HG02884 (cell line): ENCODE results near the gene EVX2.

Source experiments
- ATAC-seq: cut with Tn5 transposase; IDR thresholded peaks from one replicate; pipeline ENCODE4 v1.9.1; 2021; ENCODE audit warnings: mild to moderate bottlenecking, moderate library complexity; ENCODE audit not compliant: unreplicated experiment

The EVX2 gene

GRCh38 chr2:176083796-176084261, at the start of gene EVX2:
Gene EVX2, minus strand, starts transcription at chr2:176083962. Its CDS starts 186 bp downstream, at chr2:176083776.
- no peak for ATAC-seq

- ATAC-seq: no peak
Observed at GRCh38 chr2:176133389-176133788, 49.6 kb upstream of the EVX2 start.

- no peak for ATAC-seq
Observed at GRCh38 chr2:176132205-176133171, 48.7 kb upstream of the EVX2 start.

- ATAC-seq: no peak
Observed at GRCh38 chr2:176131848-176132158, 48.0 kb upstream of the EVX2 start.

GRCh38 chr2:176130957-176131847, 47.4 kb upstream of the EVX2 start:
- ATAC-seq: no peak

DNA sequence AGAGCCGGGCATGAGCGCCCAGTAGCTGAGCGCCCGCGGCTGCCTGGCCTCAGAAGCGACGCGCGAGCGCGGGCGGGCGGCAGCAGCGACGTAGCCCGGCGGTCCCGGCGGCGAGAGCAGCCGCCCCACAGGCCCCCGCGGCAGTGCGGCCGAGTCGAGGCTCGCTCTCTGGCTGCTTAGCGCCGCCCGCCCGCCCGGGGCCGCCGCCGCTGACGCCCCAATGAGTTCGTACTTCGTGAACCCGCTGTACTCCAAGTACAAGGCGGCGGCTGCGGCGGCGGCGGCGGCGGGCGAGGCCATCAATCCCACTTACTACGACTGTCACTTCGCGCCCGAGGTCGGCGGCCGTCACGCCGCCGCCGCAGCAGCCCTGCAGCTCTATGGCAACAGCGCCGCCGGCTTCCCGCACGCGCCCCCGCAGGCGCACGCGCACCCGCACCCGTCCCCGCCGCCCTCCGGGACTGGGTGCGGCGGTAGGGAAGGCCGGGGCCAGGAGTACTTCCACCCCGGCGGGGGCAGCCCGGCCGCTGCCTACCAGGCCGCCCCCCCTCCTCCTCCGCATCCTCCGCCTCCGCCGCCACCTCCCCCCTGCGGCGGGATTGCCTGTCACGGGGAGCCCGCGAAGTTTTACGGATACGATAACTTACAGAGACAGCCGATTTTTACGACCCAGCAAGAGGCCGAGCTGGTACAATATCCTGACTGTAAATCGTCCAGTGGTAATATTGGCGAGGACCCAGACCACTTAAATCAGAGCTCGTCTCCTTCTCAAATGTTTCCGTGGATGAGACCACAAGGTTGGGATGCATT, 46.6 kb upstream of the EVX2 start:
- no peak for ATAC-seq

DNA sequence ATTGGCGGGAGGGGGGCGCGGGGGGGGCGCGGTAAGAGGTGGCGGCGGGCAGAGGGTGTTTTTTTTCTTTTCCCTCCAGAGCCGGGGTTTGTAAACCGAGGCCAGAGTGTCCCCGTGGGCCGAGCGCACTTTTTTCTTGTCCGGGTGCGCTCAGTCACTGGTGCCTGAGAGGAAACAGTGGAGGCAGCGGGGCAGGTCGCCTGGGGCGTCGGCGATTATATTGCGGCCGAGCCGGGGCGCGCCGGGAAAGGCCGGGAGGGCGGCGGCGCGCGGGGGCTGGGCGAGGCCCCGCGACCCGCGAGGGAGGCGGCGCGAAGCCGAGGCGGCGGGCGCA, 46.0 kb upstream of the EVX2 start:
- no peak for ATAC-seq

DNA sequence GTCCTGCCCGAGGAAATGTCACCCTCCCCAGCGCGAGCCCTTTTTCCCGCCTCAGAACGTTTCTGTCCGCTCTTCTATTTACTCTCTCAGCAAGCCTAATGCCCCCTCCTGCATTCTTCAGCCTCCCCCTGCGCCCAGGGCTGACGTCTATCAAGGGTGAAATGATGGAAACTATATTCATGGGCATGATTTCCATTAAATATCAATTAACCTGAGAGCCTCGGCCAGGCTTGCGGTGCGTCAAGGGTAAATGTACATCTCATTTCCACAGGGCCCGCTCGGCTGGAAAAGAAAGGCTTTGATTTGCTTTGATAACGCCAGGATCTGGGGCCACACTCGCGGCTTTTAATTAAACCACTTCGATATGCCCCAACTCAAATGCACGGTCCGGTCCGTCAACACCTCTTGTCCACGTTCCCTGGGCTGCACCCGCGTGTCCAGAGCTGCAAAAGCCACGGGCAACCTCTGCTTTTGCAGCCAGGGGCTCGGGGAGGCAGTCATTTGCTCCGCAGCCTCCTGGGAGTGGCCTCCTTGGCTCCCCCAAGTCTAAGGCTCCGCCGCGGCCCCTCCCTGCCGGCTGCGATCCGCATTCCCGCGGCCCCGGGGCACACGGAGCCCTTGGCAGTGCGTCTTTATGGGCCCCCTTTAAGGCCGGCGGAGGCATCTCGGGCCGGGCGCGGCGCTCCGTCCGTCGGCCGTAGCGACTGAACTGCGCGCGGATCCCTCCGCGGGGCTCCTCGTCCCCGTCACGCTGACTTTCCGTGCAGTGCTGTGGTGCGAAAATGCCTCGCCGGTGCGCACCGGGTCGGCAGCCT, 45.4 kb upstream of the EVX2 start, which contains the start of gene HOXD8:
Gene HOXD8, plus strand, starts transcription at position 724 of the 815 bp plus-strand sequence. CDS start 662 bp downstream, outside the sequence.
- no peak for ATAC-seq

- no peak for ATAC-seq
Observed at GRCh38 chr2:176128172-176128981, 44.6 kb upstream of the EVX2 start.

- ATAC-seq: no peak
Observed at GRCh38 chr2:176127774-176128072, 44.0 kb upstream of the EVX2 start.

DNA sequence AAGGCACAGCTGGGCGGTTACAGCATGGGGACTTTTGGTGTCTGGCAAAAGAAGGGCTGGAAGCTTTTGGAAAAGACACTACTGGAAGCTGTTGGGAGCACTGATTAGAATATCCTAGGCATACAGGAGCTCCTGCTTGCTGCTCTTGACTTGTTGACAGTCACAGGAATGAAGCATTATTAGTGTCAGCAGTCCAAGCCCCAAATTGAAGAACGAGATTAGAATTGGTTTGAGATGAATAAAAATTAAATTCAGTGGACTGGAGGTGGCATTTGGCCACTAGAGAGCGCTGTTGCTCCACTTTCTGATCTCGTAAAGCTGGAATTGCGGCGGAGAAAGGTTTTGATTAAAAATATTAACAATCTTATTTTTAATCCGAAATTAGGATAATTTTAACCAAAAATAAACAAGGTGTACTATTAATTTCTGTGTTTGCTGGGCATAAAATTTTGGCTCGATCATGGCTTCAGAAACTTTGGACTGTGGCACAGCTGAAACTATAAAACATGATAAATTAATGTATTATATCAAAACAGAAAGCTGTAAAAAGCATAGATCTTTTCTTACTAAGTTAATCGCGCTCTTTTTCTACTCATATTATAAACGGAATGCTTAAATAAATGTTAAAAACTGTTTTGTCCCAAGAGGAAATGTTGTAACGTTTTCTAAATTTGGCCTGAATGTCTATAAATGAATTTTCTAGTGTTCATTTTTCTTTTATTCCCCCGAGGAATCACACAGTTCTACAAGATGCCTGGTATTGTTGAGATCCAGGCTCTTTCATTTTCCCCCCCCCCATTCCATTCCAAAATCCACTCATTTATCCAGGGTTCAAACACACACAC, 43.4 kb upstream of the EVX2 start:
- ATAC-seq: no peak

DNA sequence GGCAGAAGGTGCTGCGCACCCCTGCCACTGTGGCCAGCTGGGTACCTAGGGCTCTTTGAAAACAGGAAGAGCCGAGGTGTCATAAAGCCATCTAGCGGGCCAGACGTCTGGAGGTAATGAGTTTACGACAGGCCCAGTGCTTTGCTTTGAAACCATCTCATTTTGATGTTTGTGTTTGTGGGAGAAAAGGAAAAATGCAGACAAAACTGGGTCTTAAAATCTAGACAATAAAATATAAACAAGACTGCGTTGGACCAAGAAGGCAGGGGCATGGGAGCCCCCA, 42.0 kb upstream of the EVX2 start:
- no peak for ATAC-seq

DNA sequence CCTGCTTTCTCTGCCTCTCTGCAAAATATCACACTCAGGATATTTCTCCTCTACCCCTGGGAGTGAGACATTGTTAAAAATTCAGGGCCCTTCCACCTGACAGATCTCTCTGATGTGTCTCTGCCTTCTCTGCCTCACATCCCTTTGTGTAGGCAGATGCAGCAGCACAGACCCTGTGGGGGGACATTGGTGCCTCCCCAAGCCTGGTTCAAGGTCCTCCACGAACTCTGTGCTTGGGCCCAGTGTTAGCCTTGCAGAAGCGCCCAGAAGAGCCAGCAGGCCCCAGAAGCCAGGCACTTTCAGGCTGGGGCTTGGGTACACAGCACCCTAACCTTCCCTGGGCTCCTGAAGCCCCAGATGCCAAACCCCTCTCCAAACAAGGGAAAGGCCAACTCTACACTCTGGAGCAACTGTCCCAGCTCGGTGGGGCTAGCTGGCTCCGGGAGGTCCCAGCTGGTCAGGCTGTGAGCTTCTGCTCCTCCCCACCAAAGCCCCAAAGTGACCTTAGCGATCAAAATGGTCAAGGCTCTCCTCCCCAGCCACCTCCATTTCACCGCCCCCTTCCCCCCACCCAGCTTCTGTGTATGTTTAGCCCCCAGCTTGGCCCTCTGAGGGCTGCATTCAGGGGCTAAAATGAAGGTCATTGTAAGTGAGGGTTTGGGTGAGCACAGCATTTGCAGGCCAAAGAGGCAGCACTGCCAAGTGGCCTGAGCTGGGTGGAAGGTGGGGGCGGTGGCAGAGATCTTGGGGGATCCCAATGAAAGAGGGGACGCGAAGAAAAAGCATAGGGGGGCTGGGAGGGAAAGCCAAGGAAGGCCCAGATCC, 41.4 kb upstream of the EVX2 start:
- ATAC-seq: no peak

DNA sequence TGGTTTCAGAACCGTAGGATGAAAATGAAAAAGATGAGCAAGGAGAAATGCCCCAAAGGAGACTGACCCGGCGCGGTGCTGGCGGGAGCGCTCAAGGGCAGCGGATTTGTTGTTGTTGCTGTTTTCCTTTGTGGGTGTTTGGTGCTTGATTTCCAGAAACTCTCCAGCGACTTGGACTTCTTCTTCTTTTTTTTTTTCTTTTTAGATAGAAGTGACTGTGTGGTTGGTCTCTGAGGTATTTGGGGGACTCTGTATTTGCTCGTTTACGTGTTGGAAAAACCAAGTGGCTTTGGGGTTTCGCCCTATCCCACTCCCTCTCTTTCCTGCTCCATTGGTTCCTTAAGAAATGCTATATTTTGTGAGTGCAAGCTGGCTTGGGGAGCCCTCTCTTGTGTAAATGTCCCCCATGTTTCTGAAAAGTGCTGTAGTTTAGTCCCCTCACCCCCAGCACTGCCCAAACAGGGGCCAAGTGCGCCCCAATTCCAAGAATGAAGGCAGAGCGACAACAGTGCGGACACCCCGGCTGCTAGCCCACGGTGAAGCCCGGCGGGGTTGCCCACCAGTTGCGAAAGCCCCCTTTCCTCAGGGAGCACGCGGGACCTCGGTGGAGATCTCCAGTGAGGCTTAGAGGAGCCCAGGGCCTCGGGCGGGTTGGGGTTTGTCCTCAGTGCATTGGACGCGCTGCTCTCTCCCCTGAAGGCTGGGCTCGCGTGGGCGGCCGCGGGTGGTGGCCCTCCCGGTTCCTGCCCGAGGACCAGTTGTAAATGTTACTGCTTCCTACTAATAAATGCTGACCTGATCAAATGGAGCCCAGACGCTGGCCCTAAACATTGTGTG, 40.6 kb upstream of the EVX2 start:
- no peak for ATAC-seq

DNA sequence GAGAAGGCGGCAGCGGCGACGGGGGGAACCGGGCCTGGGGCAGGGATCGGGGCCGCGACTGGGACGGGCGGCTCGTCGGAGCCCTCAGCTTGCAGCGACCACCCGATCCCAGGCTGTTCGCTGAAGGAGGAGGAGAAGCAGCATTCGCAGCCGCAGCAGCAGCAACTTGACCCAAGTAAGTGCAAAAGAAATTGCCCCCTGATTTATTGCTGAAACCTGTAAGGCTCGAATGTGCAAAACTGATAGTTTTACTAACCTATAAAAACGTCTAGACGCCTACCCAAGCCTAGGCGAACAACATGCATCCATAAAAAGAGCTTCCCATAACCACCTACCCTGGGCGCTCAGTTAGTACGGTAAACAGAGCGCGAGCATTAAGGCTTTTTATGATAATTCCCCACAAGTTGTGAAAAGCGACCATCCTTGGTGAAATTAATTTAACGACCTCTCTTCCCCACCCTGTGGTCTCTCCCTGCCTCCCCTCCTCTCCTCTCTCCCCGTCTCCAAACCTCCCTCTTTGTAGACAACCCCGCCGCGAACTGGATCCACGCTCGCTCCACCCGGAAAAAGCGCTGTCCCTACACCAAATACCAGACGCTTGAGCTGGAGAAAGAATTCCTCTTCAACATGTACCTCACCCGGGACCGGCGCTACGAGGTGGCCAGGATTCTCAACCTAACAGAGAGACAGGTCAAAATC, 39.8 kb upstream of the EVX2 start:
- ATAC-seq: no peak

- ATAC-seq: no peak
Observed at GRCh38 chr2:176122683-176123410, 39.1 kb upstream of the EVX2 start, which contains the start of gene HOXD9. Gene HOXD9, plus strand, starts transcription at chr2:176122719. Its CDS starts 50 bp downstream, at chr2:176122769.
